Measurements from ENCODE around the gene GPD2. TPM values are rescaled to one million over a fixed set of nuclear protein-coding genes. Genes with fewer than 3 reads are reported as not detected.

GPD2 gene
- total and polyA plus RNA-seq, 2 of the 13 experiments (the other 11 are each of a cell fraction or from before 2014, with no cell fraction given): not detected

- no peak overlapping the region for H3K4me3 ChIP-seq (replicated peaks in 1 of 3; ENCODE audit: insufficient read depth in 1 of 3, low read depth in 2 of 3, low read length in 3 of 3)
- no peak overlapping the region for H2AFZ ChIP-seq (ENCODE audit: low read length)
- H3K9me3 ChIP-seq (ENCODE audit: low read length): no peaks in the 10 kb centered on the region
- no peak overlapping the region for H3K4me2 ChIP-seq (ENCODE audit: low read depth, low read length)
- BruUV-seq (replicated peaks): no TSS peak
- no peaks in the 10 kb centered on the region for H3K27me3 ChIP-seq (ENCODE audit: control insufficient read depth in 1 of 2, insufficient read depth in 2 of 2, low read length in 2 of 2)
- no peak overlapping the region for H3K9ac ChIP-seq (ENCODE audit: insufficient read depth, low read depth, low read length)
- H3K4me1 ChIP-seq (ENCODE audit: insufficient read depth, low read length): no peaks in the 10 kb centered on the region
- in situ Hi-C loops (cut with HindIII; ENCODE audit: extremely low pct_ligation_motif_present, low pct_unique_long_range_greater_than_20kb): no loop called here
- no peak for ATAC-seq
- no peak for DNase-seq (ENCODE audit: low spot score)
- no peaks in the 10 kb centered on the region for H3K36me3 ChIP-seq (replicated peaks in 1 of 2; ENCODE audit: control insufficient read depth in 1 of 2, insufficient read depth in 2 of 2, low read length in 2 of 2)
- CTCF ChIA-PET (ENCODE audit: low intra/inter-chr PET ratio, low total read pairs): no interaction called here
- intact Hi-C loops (cut with micrococcal nuclease; ENCODE audit: unreplicated experiment): no loop called here
- POLR2A ChIA-PET: no interaction called here
- no peak for FAIRE-seq
- H3K79me2 ChIP-seq (ENCODE audit: insufficient read depth, low read length): no peaks in the 10 kb centered on the region
- no peak overlapping the region for H3K27ac ChIP-seq (ENCODE audit: extremely low read length, insufficient read depth, low read length)
- H4K20me1 ChIP-seq (ENCODE audit: insufficient read depth, low read length): no peaks in the 10 kb centered on the region
- TF ChIP-seq ZNF710 (CRISPR knock-in tag; IDR thresholded peaks at IDR 0.05; ENCODE audit: borderline replicate concordance) (no peak), ZSCAN20 (CRISPR knock-in tag; IDR thresholded peaks at IDR 0.05; ENCODE audit: borderline replicate concordance) (no peak), EP300 (IDR thresholded peaks at IDR 0.05; ENCODE audit: low read depth in 2 of 2, low read length in 2 of 2) (no peak), EP300 (CRISPR knock-in tag; IDR thresholded peaks at IDR 0.05; ENCODE audit: borderline replicate concordance) (no peak), FOXJ3 (CRISPR knock-in tag; IDR thresholded peaks at IDR 0.05; ENCODE audit: borderline replicate concordance) (no peak), TRAFD1 (CRISPR knock-in tag; IDR thresholded peaks at IDR 0.05; ENCODE audit: borderline replicate concordance) (no peak), ZNF563 (CRISPR knock-in tag; IDR thresholded peaks at IDR 0.05) (no peak), ELK4 (CRISPR knock-in tag; IDR thresholded peaks at IDR 0.05; ENCODE audit: borderline replicate concordance) (no peak), ATF6 (CRISPR knock-in tag; conservative IDR thresholded peaks at IDR 0.05) (no peak), ZNF800 (CRISPR knock-in tag; IDR thresholded peaks at IDR 0.05) (no peak), ZNF530 (CRISPR knock-in tag; IDR thresholded peaks at IDR 0.05; ENCODE audit: low read depth) (no peak), EHMT2 (IDR thresholded peaks at IDR 0.05; ENCODE audit: borderline replicate concordance, low read depth, low read length) (no peak), ZNF580 (CRISPR knock-in tag; IDR thresholded peaks at IDR 0.05; ENCODE audit: borderline replicate concordance, low read depth) (no peak), ZNF670 (CRISPR knock-in tag; IDR thresholded peaks at IDR 0.05; ENCODE audit: borderline replicate concordance) (no peak)
Observed at GRCh38 chr2:156472686-156473085, 36.5 kb downstream of the GPD2 start.
